HG03457 (cell line): ENCODE data around the gene COL23A1.
"Not testable (repeated sequence)": the region's sequence is repeated elsewhere in the genome, so short reads cannot be mapped to it uniquely, and the experiment has no call there.

Source experiments
- ATAC-seq: cut with Tn5 transposase; IDR thresholded peaks from one replicate; pipeline ENCODE4 v1.9.1; 2021; ENCODE audit warnings: moderate number of reproducible peaks; ENCODE audit not compliant: unreplicated experiment

The COL23A1 gene

GRCh38 chr5:178257650-178258049 is 332.5 kb downstream of the COL23A1 start:
- ATAC-seq: no peak

GRCh38 chr5:178256746-178257145 is 333.4 kb downstream of the COL23A1 start:
- no peak for ATAC-seq

GRCh38 chr5:178253632-178254031 is 336.6 kb downstream of the COL23A1 start:
- not testable (repeated sequence) for ATAC-seq

DNA sequence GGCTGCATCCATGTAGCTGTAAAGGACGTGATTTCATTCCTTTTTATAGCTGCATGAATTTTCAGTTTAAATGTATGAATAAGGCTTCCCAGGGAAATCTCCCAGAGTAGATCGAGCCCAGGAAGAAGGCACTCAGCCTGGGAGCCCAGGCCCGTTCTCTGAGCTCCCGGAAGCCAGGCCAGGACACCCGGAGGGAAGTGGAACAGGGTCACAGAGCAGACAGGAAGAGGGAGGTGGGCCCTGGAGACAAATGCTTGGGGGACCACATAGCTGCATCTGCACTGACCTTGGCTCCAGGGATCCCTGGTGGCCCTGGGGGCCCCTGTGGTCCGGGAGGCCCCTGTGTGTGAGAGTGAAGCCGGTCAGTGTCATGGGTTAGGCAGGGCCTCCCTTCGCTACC is 337.9 kb downstream of the COL23A1 start:
- no peak for ATAC-seq

DNA sequence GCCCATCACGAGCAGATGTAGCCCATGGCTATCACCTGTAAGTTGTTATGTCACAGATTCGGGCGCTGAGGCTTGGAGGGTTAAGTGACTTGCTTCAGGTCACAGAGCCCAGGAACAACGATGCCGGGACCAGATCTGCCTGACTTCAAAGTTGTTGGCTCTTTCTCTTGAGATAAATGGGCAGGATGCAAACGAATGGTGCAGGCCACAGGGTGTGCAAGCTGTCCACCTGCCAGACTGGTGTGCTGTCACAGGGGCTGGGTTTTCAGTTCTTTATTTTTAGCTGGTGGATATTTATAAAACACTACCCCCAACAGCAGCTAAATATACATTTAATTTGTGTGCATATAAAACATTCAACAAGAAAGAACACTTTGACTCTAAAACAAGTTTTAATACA is 339.9 kb downstream of the COL23A1 start:
- ATAC-seq: no peak

GRCh38 chr5:178249191-178249989 is 340.8 kb downstream of the COL23A1 start:
- ATAC-seq: no peak

GRCh38 chr5:178248750-178249149 is 341.4 kb downstream of the COL23A1 start:
- ATAC-seq: no peak

DNA sequence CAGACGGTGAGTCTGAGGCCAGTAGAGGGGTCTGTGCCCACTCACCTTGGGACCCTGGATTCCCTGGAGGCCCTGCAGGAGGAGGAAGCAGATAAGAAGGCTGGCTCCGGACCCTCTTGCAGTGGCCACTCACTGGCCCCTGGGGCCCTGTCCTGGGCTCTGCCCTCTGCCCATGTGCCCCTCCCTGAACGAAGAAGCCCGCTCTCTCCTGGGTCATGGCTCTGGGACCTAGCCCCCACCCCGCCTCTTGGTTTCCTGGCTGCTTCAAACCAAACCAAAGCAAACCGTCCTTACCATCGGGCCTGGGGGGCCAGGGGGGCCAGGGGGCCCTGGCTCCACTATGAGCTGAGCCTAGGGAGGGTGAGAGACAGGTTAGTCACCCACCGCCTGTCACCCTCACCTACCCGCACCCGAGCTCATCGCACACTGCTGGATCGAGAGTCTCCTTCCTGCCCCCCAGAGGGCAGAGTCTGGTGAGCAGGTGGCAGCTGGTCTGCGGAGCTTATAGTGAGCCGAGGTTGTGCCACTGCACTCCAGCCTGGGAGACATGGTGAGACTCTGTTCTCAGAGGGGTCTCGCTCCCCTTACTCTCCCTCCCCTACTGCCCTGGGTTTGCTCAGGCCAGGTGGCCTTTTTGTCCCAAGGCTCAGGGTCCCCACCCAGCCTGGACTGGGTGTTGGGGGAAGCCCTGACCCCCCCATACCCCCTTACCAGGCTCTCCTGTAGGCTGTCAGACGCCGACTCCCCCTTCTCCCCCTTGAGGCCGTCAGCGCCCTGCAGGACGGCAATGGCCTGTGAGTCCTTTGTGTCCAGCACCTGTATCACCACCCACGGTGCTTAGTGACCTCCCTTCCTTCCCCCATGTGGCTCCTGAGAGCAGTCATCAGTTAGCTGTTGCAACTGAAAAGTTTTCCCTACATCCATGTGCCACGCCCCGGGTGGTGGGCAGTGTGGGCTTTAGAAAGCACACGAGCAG is 342.4 kb downstream of the COL23A1 start:
- no peak for ATAC-seq

DNA sequence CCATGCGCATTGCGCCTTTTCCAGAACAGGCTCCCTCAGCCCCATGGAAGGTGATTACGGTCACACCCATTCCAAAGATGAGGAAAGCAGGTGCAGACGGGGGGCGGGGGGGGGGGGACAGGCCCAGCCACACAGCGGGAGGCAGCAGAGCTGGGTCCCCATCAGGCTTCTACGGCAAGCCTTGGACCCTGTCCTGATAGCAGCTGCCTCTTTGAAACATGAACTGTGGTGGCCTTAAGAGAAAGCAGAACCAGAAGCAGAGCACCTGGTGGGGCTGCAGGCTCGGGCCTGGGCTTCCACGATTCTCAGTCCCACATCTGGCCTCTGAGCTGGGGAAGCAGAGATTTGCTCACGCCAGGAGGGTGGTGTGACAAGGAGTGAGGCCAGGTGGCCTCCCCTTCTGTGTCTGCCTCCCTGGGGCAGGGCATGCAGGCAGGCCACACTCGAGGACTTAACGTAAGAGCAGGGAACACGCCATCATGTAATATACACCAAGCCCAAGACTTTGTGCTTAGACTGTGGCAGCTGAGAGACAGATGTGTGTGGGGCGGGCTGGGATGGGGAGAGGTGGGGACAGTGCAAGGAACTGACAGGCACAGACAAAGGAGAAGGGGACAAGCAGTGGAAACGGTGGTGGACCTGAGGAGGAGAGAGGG is 343.4 kb downstream of the COL23A1 start:
- ATAC-seq: no peak

GRCh38 chr5:178245389-178245788 is 344.8 kb downstream of the COL23A1 start:
- no peak for ATAC-seq

DNA sequence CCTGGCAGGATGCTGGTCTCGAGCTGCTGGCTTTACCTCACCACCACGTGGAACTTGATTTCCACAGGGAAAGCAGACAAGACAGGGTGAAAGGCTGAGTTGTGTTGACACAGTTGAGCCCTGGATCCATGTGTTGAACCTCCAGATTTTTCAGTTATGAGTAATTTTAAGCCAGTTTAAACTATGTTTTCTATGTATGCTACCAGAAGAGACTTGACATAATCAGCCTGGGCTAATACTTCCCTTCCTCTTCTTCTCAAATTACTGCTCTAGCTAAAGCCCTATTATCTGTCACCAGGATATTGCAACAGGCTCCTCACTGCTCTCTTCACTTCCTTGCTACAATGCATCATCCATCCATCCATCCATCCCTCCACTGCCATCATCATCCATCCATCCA is 345.6 kb downstream of the COL23A1 start:
- no peak for ATAC-seq

- ATAC-seq: no peak
Observed at GRCh38 chr5:178242416-178242815, 347.8 kb downstream of the COL23A1 start.

- no peak for ATAC-seq
Observed at GRCh38 chr5:178241688-178242231, 348.4 kb downstream of the COL23A1 start.

- no peak for ATAC-seq
Observed at GRCh38 chr5:178241231-178241663, 348.9 kb downstream of the COL23A1 start.

DNA sequence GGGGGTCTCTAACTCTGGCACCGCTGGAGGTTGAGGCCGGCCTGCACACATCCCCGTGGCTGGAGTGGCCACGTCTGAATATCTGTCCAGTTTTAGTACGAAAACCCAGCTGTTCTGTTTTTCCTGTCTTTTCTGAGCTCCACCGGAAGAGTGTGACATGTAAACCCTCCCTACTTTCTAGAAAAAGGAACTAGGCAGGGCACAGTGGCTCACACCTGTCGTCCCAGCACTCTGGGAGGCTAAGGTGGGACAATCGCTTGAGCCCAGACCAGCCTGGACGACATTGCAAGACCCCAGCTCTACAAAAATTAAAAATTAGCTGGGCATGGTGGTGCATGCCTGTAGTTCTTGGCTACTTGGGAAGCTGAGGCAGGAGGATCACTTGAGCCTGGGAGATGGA is 349.4 kb downstream of the COL23A1 start:
- ATAC-seq: no peak

DNA sequence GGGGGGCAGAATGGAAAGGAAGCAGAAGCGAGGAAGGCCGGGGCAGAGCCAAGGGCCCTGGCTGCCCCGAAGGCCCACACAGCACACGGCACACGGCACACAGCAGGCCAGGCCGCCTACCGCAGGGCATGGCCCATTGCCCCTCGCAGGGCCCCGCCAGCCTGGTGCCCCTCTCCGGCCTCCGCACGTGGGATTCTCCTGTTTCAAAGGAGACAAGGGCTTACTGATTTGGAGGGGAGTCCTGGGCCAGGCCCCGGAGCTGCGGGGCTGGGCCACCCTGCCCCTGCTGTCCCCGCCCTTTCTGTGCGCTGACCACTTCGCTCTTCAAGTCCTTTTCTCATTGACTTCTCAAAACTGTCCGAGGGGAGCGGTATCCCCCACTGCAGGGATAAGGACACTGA is 349.9 kb downstream of the COL23A1 start:
- no peak for ATAC-seq

GRCh38 chr5:178239626-178240301 is 350.4 kb downstream of the COL23A1 start:
- not testable (repeated sequence) for ATAC-seq

- no peak for ATAC-seq
Observed at GRCh38 chr5:178238711-178239592, 351.2 kb downstream of the COL23A1 start.

- no peak for ATAC-seq
Observed at GRCh38 chr5:178238313-178238635, 351.9 kb downstream of the COL23A1 start.
